ENCODE results near the gene UBALD2.
"Not testable (repeated sequence)": the region's sequence is repeated elsewhere in the genome, so short reads cannot be mapped to it uniquely, and the experiment has no call there.

Gene UBALD2

GRCh38 chr17:76262732-76263344 lies 2.3 kb upstream of the UBALD2 start:
- intact Hi-C loops (cut with DNase I), result no loop called here
- DNase-seq, result peak in 1 of 10 donors; percentile 71

GRCh38 chr17:76263896-76264295 lies 1.3 kb upstream of the UBALD2 start:
- DNase-seq, result no peak
- intact Hi-C loops (cut with DNase I), result no loop called here

- DNase-seq, result no peak
- intact Hi-C loops (cut with DNase I), result no loop called here
These were observed 758 bp upstream of the UBALD2 start for GRCh38 chr17:76264425-76264754.

- DNase-seq, result peak in 7 of 10 donors; percentile 39 to 91 (median 52)
- intact Hi-C loops (cut with DNase I), result no loop called here
These were observed 586 bp downstream of the UBALD2 start for GRCh38 chr17:76265624-76266243.

GRCh38 chr17:76266244-76266938 lies 1.2 kb downstream of the UBALD2 start:
- intact Hi-C loops (cut with DNase I), result no loop called here
- peak in 1 of 10 donors; percentile 87 for DNase-seq

- intact Hi-C loops (cut with DNase I), result no loop called here
- no peak for DNase-seq
These were observed 2.0 kb downstream of the UBALD2 start for GRCh38 chr17:76267051-76267576.

GRCh38 chr17:76267581-76268001 lies 2.4 kb downstream of the UBALD2 start:
- intact Hi-C loops (cut with DNase I); DNase-seq: not testable (repeated sequence)

- DNase-seq, result peak; percentile 58 to 95 (median 72)
- intact Hi-C loops (cut with DNase I), result no loop called here
These were observed 3.0 kb downstream of the UBALD2 start for GRCh38 chr17:76268015-76268749.

- peak in 1 of 10 donors; percentile 70 for DNase-seq
- intact Hi-C loops (cut with DNase I), result no loop called here
These were observed 4.1 kb downstream of the UBALD2 start for GRCh38 chr17:76268991-76269981.

GRCh38 chr17:76270127-76270592 lies 5.0 kb downstream of the UBALD2 start:
- intact Hi-C loops (cut with DNase I), result loop anchor here (10.0 kb wide), 1 partner anchor 255 kb away; no protein-coding TSS in a partner anchor

GRCh38 chr17:76270770-76271668 lies 5.9 kb downstream of the UBALD2 start:
- DNase-seq, result no peak
- intact Hi-C loops (cut with DNase I), result loop anchor here (10.0 kb wide), 1 partner anchor 256 kb away; no protein-coding TSS in a partner anchor

More at GRCh38 chr17:76270127-76270592, 5.0 kb downstream of the UBALD2 start:
- peak in 1 of 10 donors; percentile 77 for DNase-seq

GRCh38 chr17:76271669-76272540 lies 6.8 kb downstream of the UBALD2 start:
- DNase-seq, result no peak
- intact Hi-C loops (cut with DNase I), result loop anchor here (10.0 kb wide), 1 partner anchor 257 kb away; no protein-coding TSS in a partner anchor

- intact Hi-C loops (cut with DNase I), result loop anchor here (10.0 kb wide), 1 partner anchor 258 kb away; no protein-coding TSS in a partner anchor
- peak in 1 of 10 donors; percentile 79 for DNase-seq
These were observed 7.6 kb downstream of the UBALD2 start for GRCh38 chr17:76272541-76273444.

GRCh38 chr17:76273445-76274111 lies 8.4 kb downstream of the UBALD2 start:
- peak in 1 of 10 donors; percentile 83 for DNase-seq
- intact Hi-C loops (cut with DNase I), result loop anchor here (10.0 kb wide), 1 partner anchor 259 kb away; no protein-coding TSS in a partner anchor
